Inferior parietal cortex (tissue), 1 donor: ENCODE measurements around the gene SFSWAP.
"Not testable (repeated sequence)": the region's sequence is repeated elsewhere in the genome, so short reads cannot be mapped to it uniquely, and the experiment has no call there.

ENCODE experiments used
- DNase-seq: peaks from one replicate; pipeline ENCODE4 v3.0.0-alpha.2; 2016; ENCODE audit errors: extremely low spot score

The SFSWAP gene

GRCh38 chr12:131809476-131810254 is 98.8 kb downstream of the SFSWAP start:
- not testable (repeated sequence) for DNase-seq

- no peak for DNase-seq
Observed at GRCh38 chr12:131810726-131811125, 99.8 kb downstream of the SFSWAP start.

GRCh38 chr12:131815131-131815530 is 104.2 kb downstream of the SFSWAP start:
- DNase-seq = no peak

- DNase-seq = no peak
Observed at GRCh38 chr12:131816495-131816894, 105.6 kb downstream of the SFSWAP start.

- DNase-seq = no peak
Observed at GRCh38 chr12:131817241-131817640, 106.4 kb downstream of the SFSWAP start.

GRCh38 chr12:131818821-131819585 is 108.1 kb downstream of the SFSWAP start:
- DNase-seq = no peak

- no peak for DNase-seq
Observed at GRCh38 chr12:131824450-131824849, 113.6 kb downstream of the SFSWAP start.

GRCh38 chr12:131825146-131825892 is 114.4 kb downstream of the SFSWAP start:
- DNase-seq = no peak

- DNase-seq = no peak
Observed at GRCh38 chr12:131826097-131826928, 115.4 kb downstream of the SFSWAP start.

- DNase-seq = no peak
Observed at GRCh38 chr12:131827961-131828534, 117.2 kb downstream of the SFSWAP start, which contains the start of gene MMP17. Gene MMP17 (plus strand): TSS chr12:131828393. CDS start chr12:131828495, 102 bp downstream.

GRCh38 chr12:131828671-131829355 is 117.9 kb downstream of the SFSWAP start:
- DNase-seq = no peak

GRCh38 chr12:131829356-131829747 is 118.5 kb downstream of the SFSWAP start:
- no peak for DNase-seq

- DNase-seq = no peak
Observed at GRCh38 chr12:131829791-131830334, 119.0 kb downstream of the SFSWAP start.

- DNase-seq = peak; percentile 77
Observed at GRCh38 chr12:131830335-131830913, 119.5 kb downstream of the SFSWAP start.

- DNase-seq = no peak
Observed at GRCh38 chr12:131830914-131831571, 120.2 kb downstream of the SFSWAP start.

GRCh38 chr12:131831635-131832041 is 120.7 kb downstream of the SFSWAP start:
- DNase-seq = no peak

- no peak for DNase-seq
Observed at GRCh38 chr12:131832321-131833231, 121.7 kb downstream of the SFSWAP start.

- DNase-seq = no peak
Observed at GRCh38 chr12:131833288-131833895, 122.5 kb downstream of the SFSWAP start.
